DND-41 (cell line): Measurements from ENCODE around the gene IPO8.

ENCODE experiments used
- ATAC-seq: fragments of 200-7000 bp; cut with Tn5 transposase; 3 replicates; pipeline ENCODE4 v1.9.1; 2021; ENCODE audit warnings: low read depth; ENCODE audit not compliant: insufficient read depth
- DNase-seq: peaks from one replicate; pipeline ENCODE4 v3.0.0-alpha.2; 2020
- H2AFZ ChIP-seq: 2 replicates; pipeline ENCODE4 v1.6.0; 2012; ENCODE audit warnings: low read depth, low read length
- H3K27ac ChIP-seq: 2 replicates; pipeline ENCODE4 v1.5.1; 2012; ENCODE audit warnings: low read length, inconsistent platforms
- H3K27me3 ChIP-seq: fragments of 200-600 bp; sonication (generic); 2 replicates; pipeline ENCODE4 v1.6.0; 2012; ENCODE audit warnings: low read length, mild to moderate bottlenecking, inconsistent platforms; ENCODE audit not compliant: insufficient read depth, poor library complexity
- H3K36me3 ChIP-seq: 2 replicates; pipeline ENCODE4 v1.5.1; 2012; ENCODE audit warnings: low read length, inconsistent platforms; ENCODE audit not compliant: insufficient read depth
- H3K4me1 ChIP-seq: 2 replicates; pipeline ENCODE4 v1.5.1; 2012; ENCODE audit warnings: mild to moderate bottlenecking, low read length; ENCODE audit not compliant: insufficient read depth
- H3K4me2 ChIP-seq: 2 replicates; pipeline ENCODE4 v1.6.0; 2012; ENCODE audit warnings: mild to moderate bottlenecking, moderate library complexity, low read length, inconsistent platforms; ENCODE audit not compliant: insufficient read depth
- H3K4me3 ChIP-seq, 2 experiments: fragments of 200-600 bp in 1 of 2; shearing (Covaris generic) in 1 of 2; 2 replicates each; pipeline ENCODE4 v1.5.1; 2012 to 2016; ENCODE audit warnings: inconsistent platforms in 2 of 2, low read length in 2 of 2, mild to moderate bottlenecking in 2 of 2, low read depth in 1 of 2, moderate library complexity in 1 of 2
- H3K79me2 ChIP-seq: 2 replicates; pipeline ENCODE4 v1.6.0; 2012; ENCODE audit warnings: low read length, inconsistent platforms; ENCODE audit not compliant: insufficient read depth
- H3K9ac ChIP-seq: 2 replicates; pipeline ENCODE4 v1.6.0; 2012; ENCODE audit warnings: low read depth, mild to moderate bottlenecking, inconsistent platforms, low read length, moderate library complexity
- H3K9me3 ChIP-seq: 2 replicates; pipeline ENCODE4 v1.5.1; 2012; ENCODE audit warnings: low read length, moderate library complexity, mild to moderate bottlenecking, inconsistent platforms; ENCODE audit not compliant: insufficient read depth, severe bottlenecking
- H4K20me1 ChIP-seq: 2 replicates; pipeline ENCODE4 v1.6.0; 2012; ENCODE audit warnings: low read length; ENCODE audit not compliant: insufficient read depth
- CTCF ChIP-seq: IDR thresholded peaks from 2 replicates; pipeline ENCODE4 v1.5.1; 2012; ENCODE audit warnings: borderline replicate concordance, low read length, moderate library complexity, mild to moderate bottlenecking; ENCODE audit not compliant: poor library complexity, severe bottlenecking; ENCODE audit errors: extremely low read depth
- EZH2 ChIP-seq: IDR thresholded peaks from 3 replicates; pipeline ENCODE4 v1.6.1; 2012; ENCODE audit warnings: borderline replicate concordance, low read depth, mild to moderate bottlenecking, moderate library complexity, low read length, inconsistent platforms; ENCODE audit not compliant: severe bottlenecking

Gene IPO8

GRCh38 chr12:30603129-30603528 is 92.5 kb downstream of the IPO8 start:
- H3K4me2 ChIP-seq = no peak overlapping the region
- no peaks in the 10 kb centered on the region for H3K79me2 ChIP-seq
- TF ChIP-seq CTCF = no peak
- no peak for TF ChIP-seq EZH2
- H4K20me1 ChIP-seq = no peaks in the 10 kb centered on the region
- H3K27me3 ChIP-seq = no peaks in the 10 kb centered on the region
- no peaks in the 10 kb centered on the region for H3K4me1 ChIP-seq
- no peaks in the 10 kb centered on the region for H3K9me3 ChIP-seq
- no peak for DNase-seq
- H3K36me3 ChIP-seq = no peaks in the 10 kb centered on the region
- ATAC-seq = no peak
- no peak overlapping the region for H3K9ac ChIP-seq
- no peak overlapping the region for H3K27ac ChIP-seq
- no peak overlapping the region for H2AFZ ChIP-seq
- H3K4me3 ChIP-seq = no peak overlapping the region

GRCh38 chr12:30602678-30603077 is 93.0 kb downstream of the IPO8 start:
- no peak overlapping the region for H3K4me2 ChIP-seq
- no peak for DNase-seq
- H4K20me1 ChIP-seq = no peaks in the 10 kb centered on the region
- no peak overlapping the region for H3K27ac ChIP-seq
- no peaks in the 10 kb centered on the region for H3K27me3 ChIP-seq
- no peak overlapping the region for H3K4me3 ChIP-seq
- H3K9me3 ChIP-seq = no peaks in the 10 kb centered on the region
- no peak overlapping the region for H2AFZ ChIP-seq
- TF ChIP-seq EZH2 = no peak
- no peak for TF ChIP-seq CTCF
- ATAC-seq = no peak
- H3K4me1 ChIP-seq = no peaks in the 10 kb centered on the region
- H3K36me3 ChIP-seq = no peaks in the 10 kb centered on the region
- H3K79me2 ChIP-seq = no peaks in the 10 kb centered on the region
- H3K9ac ChIP-seq = no peak overlapping the region

- Histone ChIP-seq H3K79me2 (no peaks in the 10 kb centered on the region), H3K4me1 (no peaks in the 10 kb centered on the region), H3K9ac (no peak overlapping the region), H3K4me3 (no peak overlapping the region), H2AFZ (no peak overlapping the region), H3K4me2 (no peak overlapping the region), H3K36me3 (no peaks in the 10 kb centered on the region), H3K27ac (no peak overlapping the region), H4K20me1 (no peaks in the 10 kb centered on the region), H3K27me3 (no peaks in the 10 kb centered on the region), H3K9me3 (no peaks in the 10 kb centered on the region)
- TF ChIP-seq EZH2 (no peak), CTCF (no peak)
- no peak for DNase-seq
- no peak for ATAC-seq
These were observed 96.1 kb downstream of the IPO8 start for GRCh38 chr12:30599608-30600007.

- H3K36me3 ChIP-seq = no peaks in the 10 kb centered on the region
- no peaks in the 10 kb centered on the region for H3K79me2 ChIP-seq
- no peaks in the 10 kb centered on the region for H3K27me3 ChIP-seq
- H3K4me3 ChIP-seq = no peak overlapping the region
- H2AFZ ChIP-seq = no peak overlapping the region
- no peak overlapping the region for H3K4me2 ChIP-seq
- TF ChIP-seq EZH2 = no peak
- TF ChIP-seq CTCF = no peak
- ATAC-seq (no peak), DNase-seq (no peak)
- no peak overlapping the region for H3K9ac ChIP-seq
- H3K4me1 ChIP-seq = no peaks in the 10 kb centered on the region
- no peaks in the 10 kb centered on the region for H4K20me1 ChIP-seq
- no peaks in the 10 kb centered on the region for H3K9me3 ChIP-seq
- no peak overlapping the region for H3K27ac ChIP-seq
These were observed 96.8 kb downstream of the IPO8 start for GRCh38 chr12:30598889-30599288.
